Measurements from ENCODE around the gene LRRC71.

GRCh38 chr1:156899956-156900718, 20.3 kb upstream of the LRRC71 start:
- no peak for TF ChIP-seq CTCF (IDR thresholded peaks at IDR 0.05)
- TF ChIP-seq POLR2A (IDR thresholded peaks at IDR 0.05), result no peak
- TF ChIP-seq EP300 (IDR thresholded peaks at IDR 0.05), result no peak
